Esophagus muscularis mucosa (tissue), 4 donors: ENCODE results near the gene IDH2.

Source experiments
- EP300 ChIP-seq: sonication (generic); formaldehyde crosslinking; IDR thresholded peaks from one replicate; pipeline ENCODE4 v1.6.1; 2017; ENCODE audit warnings: antibody characterized with exemption
- POLR2A ChIP-seq: fragments of 450-650 bp; IDR thresholded peaks from one replicate; pipeline ENCODE4 v1.6.1; 2017; ENCODE audit warnings: antibody characterized with exemption, moderate library complexity, mild to moderate bottlenecking, low read depth
- POLR2AphosphoS5 ChIP-seq, 2 donors: sonication (generic); formaldehyde crosslinking; IDR thresholded peaks; one replicate each; pipeline ENCODE4 v1.6.1; 2017; ENCODE audit warnings: antibody characterized with exemption in 2 of 2
- TF ChIP-seq, protein P1 (sequence below), 3 experiments: fragments of 200-600 bp in 2 of 3; fragments of 450-650 bp in 1 of 3; sonication (generic) in 2 of 3; IDR thresholded peaks; one replicate each; pipeline ENCODE4 v1.5.1; 2017 to 2019; ENCODE audit warnings: antibody characterized with exemption in 3 of 3, mild to moderate bottlenecking in 2 of 3, moderate library complexity in 1 of 3

- TF ChIP-seq, protein P1, sequence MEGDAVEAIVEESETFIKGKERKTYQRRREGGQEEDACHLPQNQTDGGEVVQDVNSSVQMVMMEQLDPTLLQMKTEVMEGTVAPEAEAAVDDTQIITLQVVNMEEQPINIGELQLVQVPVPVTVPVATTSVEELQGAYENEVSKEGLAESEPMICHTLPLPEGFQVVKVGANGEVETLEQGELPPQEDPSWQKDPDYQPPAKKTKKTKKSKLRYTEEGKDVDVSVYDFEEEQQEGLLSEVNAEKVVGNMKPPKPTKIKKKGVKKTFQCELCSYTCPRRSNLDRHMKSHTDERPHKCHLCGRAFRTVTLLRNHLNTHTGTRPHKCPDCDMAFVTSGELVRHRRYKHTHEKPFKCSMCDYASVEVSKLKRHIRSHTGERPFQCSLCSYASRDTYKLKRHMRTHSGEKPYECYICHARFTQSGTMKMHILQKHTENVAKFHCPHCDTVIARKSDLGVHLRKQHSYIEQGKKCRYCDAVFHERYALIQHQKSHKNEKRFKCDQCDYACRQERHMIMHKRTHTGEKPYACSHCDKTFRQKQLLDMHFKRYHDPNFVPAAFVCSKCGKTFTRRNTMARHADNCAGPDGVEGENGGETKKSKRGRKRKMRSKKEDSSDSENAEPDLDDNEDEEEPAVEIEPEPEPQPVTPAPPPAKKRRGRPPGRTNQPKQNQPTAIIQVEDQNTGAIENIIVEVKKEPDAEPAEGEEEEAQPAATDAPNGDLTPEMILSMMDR (IDR thresholded peaks at IDR 0.05) = no peak
- TF ChIP-seq EP300 = no peak
- no peak for TF ChIP-seq POLR2A
- TF ChIP-seq POLR2AphosphoS5 (IDR thresholded peaks at IDR 0.05) = peak in 1 of 2 donors; percentile 17
These were observed 42.9 kb downstream of the IDH2 start for GRCh38 chr15:90059208-90059985.
